PC-9 (cell line): ENCODE data around the gene KLHDC7B. TPM values are rescaled to one million over a fixed set of nuclear protein-coding genes. Genes with fewer than 3 reads are reported as not detected.

Experiments
- BruUV-seq: library from RNA; stranded (reverse); fragments of 400-500 nt; replicated peaks from 2 replicates; lab custom pipeline; 2021; lab: Mats Ljungman, UMichigan
- CTCF ChIA-PET: fragments of 300-600 bp; sonication (Branson Sonifier 250); formaldehyde crosslinking; loops from one replicate; lab custom pipeline; 2022; ENCODE audit warnings: antibody characterized with exemption; lab: Charles Lee
- POLR2A ChIA-PET: fragments of 300-600 bp; sonication (Branson Sonifier 250); formaldehyde crosslinking; loops from one replicate; lab custom pipeline; 2022; ENCODE audit warnings: antibody characterized with exemption; ENCODE audit not compliant: unreplicated experiment; lab: Charles Lee
- DNase-seq, 2 experiments: peaks; one replicate each; pipeline versions ENCODE4 v3.0.0 to v3.0.0-alpha.2; 2015 to 2022; ENCODE audit warnings: mixed read lengths in 1 of 2
- H2AFZ ChIP-seq: fragments of 200-600 bp; sonication (generic); 2 replicates; pipeline ENCODE4 v1.8.1; 2017; ENCODE audit warnings: antibody characterized with exemption
- H3F3A ChIP-seq: fragments of 200-600 bp; sonication (generic); 2 replicates; pipeline ENCODE4 v1.8.1; 2017; ENCODE audit warnings: antibody characterized with exemption, mild to moderate bottlenecking, low read depth; ENCODE audit not compliant: insufficient read depth
- H3K27ac ChIP-seq: fragments of 200-600 bp; sonication (generic); 2 replicates; pipeline ENCODE4 v1.6.1; 2016; ENCODE audit warnings: mixed run types
- H3K27me3 ChIP-seq: fragments of 200-600 bp; sonication (generic); 2 replicates; pipeline ENCODE4 v1.6.1; 2016; ENCODE audit warnings: low read depth, mixed run types; ENCODE audit not compliant: insufficient read depth
- H3K36me3 ChIP-seq: fragments of 200-600 bp; sonication (generic); 2 replicates; pipeline ENCODE4 v1.6.1; 2016; ENCODE audit warnings: low read depth, mixed run types
- H3K4me1 ChIP-seq: fragments of 200-600 bp; sonication (generic); replicated peaks from 2 replicates; pipeline ENCODE4 v1.6.1; 2016; ENCODE audit warnings: mixed run types; ENCODE audit not compliant: insufficient read depth
- H3K4me2 ChIP-seq: fragments of 200-600 bp; sonication (generic); 2 replicates; pipeline ENCODE4 v1.6.1; 2017; ENCODE audit warnings: mixed run types
- H3K4me3 ChIP-seq: fragments of 200-600 bp; sonication (generic); 2 replicates; pipeline ENCODE4 v1.6.1; 2016; ENCODE audit warnings: mixed run types
- H3K79me2 ChIP-seq: fragments of 200-600 bp; sonication (generic); 2 replicates; pipeline ENCODE4 v1.6.1; 2017; ENCODE audit warnings: low read depth, mixed run types
- H3K9me2 ChIP-seq: fragments of 200-600 bp; sonication (generic); 2 replicates; pipeline ENCODE4 v1.8.1; 2017; ENCODE audit warnings: mild to moderate bottlenecking; ENCODE audit not compliant: insufficient read depth
- H3K9me3 ChIP-seq: fragments of 200-600 bp; sonication (generic); 2 replicates; pipeline ENCODE4 v1.8.1; 2016; ENCODE audit warnings: low read depth; ENCODE audit not compliant: insufficient read depth
- H4K20me1 ChIP-seq: fragments of 200-600 bp; sonication (generic); 2 replicates; pipeline ENCODE4 v1.8.1; 2017; ENCODE audit not compliant: insufficient read depth
- EZH2 ChIP-seq: fragments of 200-600 bp; sonication (generic); IDR thresholded peaks from 2 replicates; pipeline ENCODE4 v1.8.0; 2017; ENCODE audit warnings: antibody characterized with exemption, low read depth
- intact Hi-C: fragments of 100-400 bp; cut with micrococcal nuclease; formaldehyde crosslinking; loops from one replicate; pipeline ENCODE4 v1.10.0; 2022; ENCODE audit not compliant: unreplicated experiment
- total RNA-seq: library from RNA; stranded (reverse); gene quantifications from 2 replicates; pipeline ENCODE4 v1.2.3, GENCODE V29; 2021
- TF ChIP-seq, protein P1 (sequence below): fragments of 200-600 bp; sonication (generic); conservative IDR thresholded peaks from 2 replicates; pipeline ENCODE4 v1.6.1; 2017; ENCODE audit warnings: mixed run types, antibody characterized with exemption, mild to moderate bottlenecking, moderate library complexity

The KLHDC7B gene
- total RNA-seq, 1 experiment from 2014 or later = 0.72 TPM

DNA sequence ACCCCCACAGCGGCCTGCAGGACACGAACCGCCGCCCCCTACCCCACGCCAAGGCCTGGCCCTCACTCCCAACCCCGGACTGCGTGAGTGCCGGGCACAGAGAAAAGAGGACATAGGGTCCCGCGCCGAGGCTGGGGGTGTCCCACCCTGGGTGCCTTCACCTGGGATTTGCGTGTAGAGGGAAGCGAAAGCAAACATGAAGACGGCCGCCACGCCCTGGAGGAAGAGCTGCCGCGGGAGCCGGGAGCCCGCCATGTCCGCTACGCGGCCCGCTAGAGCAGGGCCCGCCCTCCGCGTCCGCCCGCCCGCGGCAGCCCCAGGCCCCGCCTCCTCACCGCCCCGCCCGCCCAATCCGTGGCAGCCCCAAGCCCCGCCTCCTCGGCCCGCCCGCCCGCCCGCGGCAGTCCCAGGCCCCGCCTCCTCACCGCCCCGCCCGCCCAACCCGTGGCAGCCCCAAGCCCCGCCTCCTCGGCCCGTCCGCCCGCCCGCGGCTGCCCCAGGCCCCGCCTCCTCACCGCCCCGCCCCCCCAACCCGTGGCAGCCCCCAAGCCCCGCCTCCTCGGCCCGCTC, 38.2 kb upstream of the KLHDC7B start, which contains the start of gene LMF2:
Gene LMF2, minus strand, starts transcription at position 282 of the 570 bp plus-strand sequence. Its CDS starts 27 bp downstream, at position 255.
- Histone ChIP-seq H4K20me1 (peaks cover 9% of the 10 kb centered on the region), H3K9me2 (no peaks in the 10 kb centered on the region), H3K36me3 (0 out of 2 replicates have a peak, but pooled peaks cover 5% of the 10 kb centered on the region), H2AFZ (peak within 1 kb of the TSS; percentile 94), H3K9me3 (no peaks in the 10 kb centered on the region), H3K79me2 (peaks cover 46% of the 10 kb centered on the region), H3K4me3 (peak within 1 kb of the TSS; percentile 97), H3K27ac (peak within 1 kb of the TSS; percentile 48), H3F3A (no peaks in the 10 kb centered on the region), H3K4me2 (peak within 1 kb of the TSS; percentile 94), H3K27me3 (no peaks in the 10 kb centered on the region), H3K4me1 (peaks cover 19% of the 10 kb centered on the region)
- BruUV-seq = no TSS peak
- ChIA-PET CTCF (interaction anchor here (0.6 to 1.1 kb wide), 5 partner anchors 18 to 91 kb away, joined by 5 to 8 read pairs (median 6); partner anchors contain the start of genes SCO2 and SYCE3), POLR2A (interaction anchor here (0.5 to 1.1 kb wide), 10 partner anchors 18 to 214 kb away, joined by 3 to 27 read pairs (median 6); partner anchors contain the start of genes CHKB and SCO2)
- TF ChIP-seq EZH2 = no peak
- TF ChIP-seq, protein P1, sequence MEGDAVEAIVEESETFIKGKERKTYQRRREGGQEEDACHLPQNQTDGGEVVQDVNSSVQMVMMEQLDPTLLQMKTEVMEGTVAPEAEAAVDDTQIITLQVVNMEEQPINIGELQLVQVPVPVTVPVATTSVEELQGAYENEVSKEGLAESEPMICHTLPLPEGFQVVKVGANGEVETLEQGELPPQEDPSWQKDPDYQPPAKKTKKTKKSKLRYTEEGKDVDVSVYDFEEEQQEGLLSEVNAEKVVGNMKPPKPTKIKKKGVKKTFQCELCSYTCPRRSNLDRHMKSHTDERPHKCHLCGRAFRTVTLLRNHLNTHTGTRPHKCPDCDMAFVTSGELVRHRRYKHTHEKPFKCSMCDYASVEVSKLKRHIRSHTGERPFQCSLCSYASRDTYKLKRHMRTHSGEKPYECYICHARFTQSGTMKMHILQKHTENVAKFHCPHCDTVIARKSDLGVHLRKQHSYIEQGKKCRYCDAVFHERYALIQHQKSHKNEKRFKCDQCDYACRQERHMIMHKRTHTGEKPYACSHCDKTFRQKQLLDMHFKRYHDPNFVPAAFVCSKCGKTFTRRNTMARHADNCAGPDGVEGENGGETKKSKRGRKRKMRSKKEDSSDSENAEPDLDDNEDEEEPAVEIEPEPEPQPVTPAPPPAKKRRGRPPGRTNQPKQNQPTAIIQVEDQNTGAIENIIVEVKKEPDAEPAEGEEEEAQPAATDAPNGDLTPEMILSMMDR = no peak
- intact Hi-C loops = loop anchor here (5.0 kb wide), 2 partner anchors 75 to 165 kb away; partner anchors contain the start of genes CHKB and PPP6R2
- DNase-seq = peak; percentile 63 to 91

DNA sequence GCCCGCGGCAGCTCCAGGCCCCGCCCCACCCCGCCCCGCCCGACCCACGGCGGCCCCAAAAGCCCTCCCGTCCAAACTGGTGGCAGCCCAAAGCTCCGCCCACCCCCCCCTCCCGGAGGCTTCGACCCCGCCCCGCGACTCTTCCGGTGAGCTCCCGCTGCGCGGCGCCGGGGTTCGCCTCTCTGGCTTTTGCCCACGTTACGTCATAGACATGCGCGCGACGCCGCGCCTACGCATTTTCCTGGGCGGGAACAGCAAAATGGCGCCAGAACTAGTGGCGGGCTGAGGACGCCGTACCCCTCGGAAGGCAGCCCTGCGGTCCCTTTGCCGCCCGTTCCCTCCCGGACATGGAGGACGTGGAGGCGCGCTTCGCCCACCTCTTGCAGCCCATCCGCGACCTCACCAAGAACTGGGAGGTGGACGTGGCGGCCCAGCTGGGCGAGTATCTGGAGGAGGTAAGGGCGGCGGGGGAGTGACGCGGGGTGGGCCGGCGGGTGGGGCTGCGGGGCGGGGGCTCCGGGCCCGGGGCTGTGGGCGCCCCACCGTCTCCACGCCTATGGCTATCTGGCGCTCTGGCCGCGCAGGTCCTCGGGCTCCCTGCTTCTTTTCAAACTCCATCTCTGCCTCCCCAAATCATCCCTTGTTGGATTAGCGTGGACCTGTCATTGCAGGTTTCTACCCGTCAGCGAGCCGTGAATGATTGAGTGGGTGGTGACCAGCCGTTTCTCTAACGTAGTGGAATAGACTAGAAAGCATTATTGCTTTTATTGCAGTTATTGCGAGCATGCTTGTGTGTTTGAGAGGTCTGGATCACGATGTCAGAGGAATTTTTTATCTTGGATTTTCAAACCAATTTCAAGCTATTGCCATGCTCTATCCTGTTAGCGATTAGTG, 37.5 kb upstream of the KLHDC7B start, which contains the start of gene NCAPH2:
Gene NCAPH2, plus strand, starts transcription at position 234 of the 894 bp plus-strand sequence. Its CDS starts 114 bp downstream, at position 348.
- Histone ChIP-seq H3K4me2 (peak within 1 kb of the TSS; percentile 94), H2AFZ (peak within 1 kb of the TSS; percentile 94), H3K79me2 (peaks cover 53% of the 10 kb centered on the region), H3K4me1 (peaks cover 19% of the 10 kb centered on the region), H3K9me3 (no peaks in the 10 kb centered on the region), H3K36me3 (0 out of 2 replicates have a peak, but pooled peaks cover 5% of the 10 kb centered on the region), H3K27ac (peak within 1 kb of the TSS; percentile 48), H3K27me3 (no peaks in the 10 kb centered on the region), H3K4me3 (peak within 1 kb of the TSS; percentile 97), H3F3A (no peaks in the 10 kb centered on the region), H3K9me2 (no peaks in the 10 kb centered on the region), H4K20me1 (peaks cover 8% of the 10 kb centered on the region)
- TF ChIP-seq, protein P1 = no peak
- TF ChIP-seq EZH2 = no peak
- ChIA-PET CTCF (interaction anchor here (0.6 to 1.1 kb wide), 6 partner anchors 17 to 90 kb away, joined by 4 to 8 read pairs (median 6); partner anchors contain the start of genes SCO2 and SYCE3), POLR2A (interaction anchor here (0.5 to 1.1 kb wide), 10 partner anchors 17 to 215 kb away, joined by 3 to 27 read pairs (median 6); partner anchors contain the start of genes CHKB and SCO2)
- intact Hi-C loops = loop anchor here (1.0 to 5.0 kb wide), 4 partner anchors 17 to 166 kb away; partner anchors contain the start of genes CHKB, PPP6R2, SBF1 and SCO2
- BruUV-seq = no TSS peak
- peak; percentile 93 to 94 for DNase-seq
